Osteocyte (in vitro differentiated cells): ENCODE data around the gene HIPK2. TPM values are rescaled to one million over a fixed set of nuclear protein-coding genes. Genes with fewer than 3 reads are reported as not detected.
A peak's percentile ranks its signal among the peaks of the same experiment; 100 is the strongest.

Source experiments
- DNase-seq: peaks from one replicate; pipeline ENCODE4 v3.0.0; 2021; ENCODE audit warnings: mixed read lengths; ENCODE audit not compliant: unreplicated experiment; ENCODE audit errors: extremely low spot score
- H3K27ac Mint-ChIP-seq: one replicate; pipeline ENCODE4 v1.8.0; 2021; ENCODE audit warnings: mild to moderate bottlenecking, mixed read lengths; ENCODE audit not compliant: unreplicated experiment
- H3K27me3 Mint-ChIP-seq: one replicate; pipeline ENCODE4 v1.8.0; 2021; ENCODE audit warnings: mixed read lengths; ENCODE audit not compliant: unreplicated experiment
- H3K36me3 Mint-ChIP-seq: one replicate; pipeline ENCODE4 v1.8.0; 2021; ENCODE audit warnings: mixed read lengths; ENCODE audit not compliant: unreplicated experiment
- H3K4me1 Mint-ChIP-seq: one replicate; pipeline ENCODE4 v1.8.0; 2021; ENCODE audit warnings: mixed read lengths; ENCODE audit not compliant: unreplicated experiment
- H3K4me3 Mint-ChIP-seq: one replicate; pipeline ENCODE4 v1.8.0; 2021; ENCODE audit warnings: mild to moderate bottlenecking, moderate library complexity, mixed read lengths; ENCODE audit not compliant: unreplicated experiment
- H3K9me3 Mint-ChIP-seq: one replicate; pipeline ENCODE4 v1.8.0; 2021; ENCODE audit warnings: mixed read lengths; ENCODE audit not compliant: unreplicated experiment
- CTCF ChIP-seq: fragments of 200-600 bp; sonication (generic); IDR thresholded peaks from 2 replicates; pipeline ENCODE4 v1.5.0; 2021; ENCODE audit warnings: antibody characterized with exemption, mild to moderate bottlenecking, moderate library complexity
- total RNA-seq: library from RNA; stranded (reverse); gene quantifications from 2 replicates; pipeline ENCODE4 v1.2.1, GENCODE V29; 2021

Gene HIPK2
- total RNA-seq, 1 donor from 2014 or later, result 90.8 TPM

GRCh38 chr7:139570119-139570518 lies 207.7 kb downstream of the HIPK2 start:
- DNase-seq, result no peak
- H3K4me3 Mint-ChIP-seq, result no peak overlapping the region
- no peaks in the 10 kb centered on the region for H3K9me3 Mint-ChIP-seq
- no peaks in the 10 kb centered on the region for H3K27me3 Mint-ChIP-seq
- H3K36me3 Mint-ChIP-seq, result peaks cover 41% of the 10 kb centered on the region
- TF ChIP-seq CTCF, result peak; percentile 27
- no peaks in the 10 kb centered on the region for H3K4me1 Mint-ChIP-seq
- H3K27ac Mint-ChIP-seq, result no peak overlapping the region

- Mint-ChIP-seq H3K9me3 (no peaks in the 10 kb centered on the region), H3K27ac (no peak overlapping the region), H3K27me3 (no peaks in the 10 kb centered on the region), H3K4me1 (no peaks in the 10 kb centered on the region), H3K36me3 (peaks cover 40% of the 10 kb centered on the region), H3K4me3 (no peak overlapping the region)
- no peak for DNase-seq
- TF ChIP-seq CTCF, result no peak
Observed at GRCh38 chr7:139568813-139569490, 208.8 kb downstream of the HIPK2 start.

GRCh38 chr7:139568346-139568675 lies 209.5 kb downstream of the HIPK2 start:
- no peak for TF ChIP-seq CTCF
- no peak overlapping the region for H3K27ac Mint-ChIP-seq
- H3K4me3 Mint-ChIP-seq, result no peak overlapping the region
- peaks cover 43% of the 10 kb centered on the region for H3K36me3 Mint-ChIP-seq
- no peaks in the 10 kb centered on the region for H3K27me3 Mint-ChIP-seq
- DNase-seq, result no peak
- H3K9me3 Mint-ChIP-seq, result no peaks in the 10 kb centered on the region
- no peaks in the 10 kb centered on the region for H3K4me1 Mint-ChIP-seq

GRCh38 chr7:139567647-139568345 lies 210.0 kb downstream of the HIPK2 start:
- Mint-ChIP-seq H3K4me3 (no peak overlapping the region), H3K27me3 (no peaks in the 10 kb centered on the region), H3K36me3 (peaks cover 44% of the 10 kb centered on the region), H3K4me1 (no peaks in the 10 kb centered on the region), H3K27ac (no peak overlapping the region), H3K9me3 (no peaks in the 10 kb centered on the region)
- TF ChIP-seq CTCF, result no peak
- DNase-seq, result no peak

- Mint-ChIP-seq H3K4me3 (no peak overlapping the region), H3K36me3 (peaks cover 48% of the 10 kb centered on the region), H3K27me3 (no peaks in the 10 kb centered on the region), H3K4me1 (no peaks in the 10 kb centered on the region), H3K9me3 (no peaks in the 10 kb centered on the region), H3K27ac (no peak overlapping the region)
- DNase-seq, result no peak
- TF ChIP-seq CTCF, result no peak
Observed at GRCh38 chr7:139566736-139567646, 210.8 kb downstream of the HIPK2 start.
